NCI-H446 (cell line): ENCODE data around the gene ERMN.
"Not testable (repeated sequence)": the region's sequence is repeated elsewhere in the genome, so short reads cannot be mapped to it uniquely, and the experiment has no call there.

Experiments
- DNase-seq, 2 experiments: peaks; one replicate each; lab custom pipeline; 2025; lab: John Stamatoyannopoulos, UW

Gene ERMN

DNA sequence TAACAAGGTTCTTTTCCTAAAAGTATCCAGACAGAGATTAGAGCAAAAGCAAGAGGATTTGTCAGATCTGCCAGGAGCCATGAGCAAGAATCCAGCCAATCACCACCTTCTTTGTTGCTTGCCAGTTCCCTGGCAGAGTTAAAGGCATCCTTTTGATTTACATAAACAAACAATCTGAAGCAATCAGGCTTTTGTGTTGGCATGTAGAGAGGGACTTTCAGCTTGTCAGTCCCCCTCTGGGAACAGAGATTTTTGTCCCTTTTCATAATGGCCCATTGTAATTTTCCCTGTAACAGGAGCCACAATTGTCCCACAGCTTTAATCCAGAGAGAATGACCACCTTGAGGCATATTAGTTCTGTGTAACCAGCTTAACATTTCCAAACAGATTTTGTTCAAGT is at the start of gene ERMN:
TSS of gene ERMN (minus strand) at position 39 of the 400 bp plus-strand sequence. CDS start 182 bp downstream, outside the sequence.
- DNase-seq: no peak

DNA sequence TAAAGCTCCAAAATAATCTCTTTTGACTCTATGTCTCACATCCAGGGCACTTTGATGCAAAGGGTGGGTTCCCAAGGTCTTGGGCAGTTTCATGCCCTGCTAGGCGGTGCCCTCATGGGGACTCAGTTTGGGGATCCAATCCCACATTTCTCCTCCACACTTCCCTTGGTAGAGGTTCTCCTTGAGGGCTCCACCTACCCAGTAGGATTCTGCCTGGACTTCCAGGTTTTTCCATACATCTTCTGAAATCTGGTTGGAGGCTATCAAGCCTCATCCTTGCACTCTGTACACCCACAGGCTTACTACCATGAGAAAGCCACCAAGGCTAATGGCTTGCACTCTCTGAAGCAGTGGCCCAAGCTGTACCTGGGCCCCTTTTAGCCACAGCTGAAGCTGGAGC is 49.8 kb upstream of the ERMN start:
- no peak for DNase-seq

DNA sequence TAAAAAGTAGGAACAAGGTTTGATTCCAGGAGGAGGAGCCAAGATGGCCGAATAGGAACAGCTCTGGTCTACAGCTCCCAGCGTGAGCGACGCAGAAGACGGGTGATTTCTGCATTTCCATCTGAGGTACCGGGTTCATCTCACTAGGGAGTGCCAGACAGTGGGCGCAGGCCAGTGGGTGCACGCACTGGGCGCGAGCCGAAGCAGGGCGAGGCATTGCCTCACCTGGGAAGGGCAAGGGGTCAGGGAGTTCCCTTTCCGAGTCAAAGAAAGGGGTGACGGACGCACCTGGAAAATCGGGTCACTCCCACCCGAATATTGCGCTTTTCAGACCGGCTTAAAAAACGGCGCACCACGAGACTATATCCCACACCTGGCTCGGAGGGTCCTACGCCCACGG is 42.9 kb upstream of the ERMN start:
- DNase-seq: not testable (repeated sequence)

- no peak for DNase-seq
These were observed 42.1 kb upstream of the ERMN start for GRCh38 chr2:157367704-157368103.

- no peak for DNase-seq
These were observed 38.8 kb upstream of the ERMN start for GRCh38 chr2:157364257-157364974.

- no peak for DNase-seq
These were observed 38.0 kb upstream of the ERMN start for GRCh38 chr2:157363612-157364101.

DNA sequence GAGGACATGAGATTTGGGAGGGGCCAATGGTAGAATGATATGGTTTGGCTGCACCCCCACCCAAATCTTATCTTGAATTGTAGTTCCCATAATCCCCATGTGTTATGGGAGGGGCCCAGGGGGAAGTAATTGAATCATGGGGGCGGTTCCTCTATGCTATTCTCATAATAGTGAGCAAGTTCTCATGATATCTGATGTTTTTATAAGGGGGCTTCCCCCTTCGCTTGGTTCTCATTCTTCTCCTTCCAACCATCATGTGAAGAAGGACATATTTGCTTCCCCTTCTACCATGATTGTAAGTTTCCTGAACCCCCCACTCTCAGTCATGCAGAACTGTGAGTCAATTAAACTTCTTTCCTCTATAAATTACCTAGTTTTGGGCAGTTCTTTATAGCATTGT is 37.0 kb upstream of the ERMN start:
- DNase-seq: no peak

DNA sequence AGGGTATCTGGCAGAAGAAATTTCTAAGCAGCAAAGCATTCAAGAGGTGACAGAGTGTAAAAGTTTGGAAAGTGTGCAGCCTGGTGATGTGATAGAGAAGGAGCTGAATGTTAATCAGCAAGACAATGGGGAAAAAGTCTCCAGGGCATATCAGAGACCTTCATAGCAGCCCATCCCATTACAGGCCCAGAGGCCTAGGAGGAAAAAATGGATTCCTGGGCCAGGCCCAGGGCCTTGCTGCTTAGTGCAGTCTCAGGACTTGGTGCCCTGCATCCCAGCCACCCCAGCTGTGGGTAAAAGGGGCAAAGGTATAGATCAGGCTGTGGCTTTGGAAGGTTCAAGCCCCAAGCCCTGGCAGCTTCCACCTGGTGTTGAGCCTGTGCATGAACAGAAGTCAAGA is 35.9 kb upstream of the ERMN start:
- no peak for DNase-seq

DNA sequence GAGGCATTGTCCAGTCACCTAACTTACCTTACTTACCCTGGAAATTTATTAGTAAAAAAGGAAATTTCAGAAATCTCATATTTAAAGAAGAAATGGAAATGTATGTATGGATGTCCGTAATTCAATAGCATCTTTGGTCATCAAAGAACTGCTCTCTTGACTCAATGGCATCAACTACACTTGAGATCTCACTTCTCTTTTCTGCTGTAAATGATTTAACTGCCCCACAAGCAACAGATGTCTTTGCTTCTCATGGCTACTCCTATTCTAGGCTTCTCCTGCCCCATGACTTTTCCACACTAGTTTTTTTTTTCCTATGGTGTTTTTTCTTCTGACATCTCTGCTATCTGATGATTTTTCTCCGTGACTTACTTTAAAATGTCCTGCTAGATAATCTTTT is 34.0 kb upstream of the ERMN start:
- DNase-seq: no peak

- no peak for DNase-seq
These were observed 30.0 kb upstream of the ERMN start for GRCh38 chr2:157355618-157356017.

DNA sequence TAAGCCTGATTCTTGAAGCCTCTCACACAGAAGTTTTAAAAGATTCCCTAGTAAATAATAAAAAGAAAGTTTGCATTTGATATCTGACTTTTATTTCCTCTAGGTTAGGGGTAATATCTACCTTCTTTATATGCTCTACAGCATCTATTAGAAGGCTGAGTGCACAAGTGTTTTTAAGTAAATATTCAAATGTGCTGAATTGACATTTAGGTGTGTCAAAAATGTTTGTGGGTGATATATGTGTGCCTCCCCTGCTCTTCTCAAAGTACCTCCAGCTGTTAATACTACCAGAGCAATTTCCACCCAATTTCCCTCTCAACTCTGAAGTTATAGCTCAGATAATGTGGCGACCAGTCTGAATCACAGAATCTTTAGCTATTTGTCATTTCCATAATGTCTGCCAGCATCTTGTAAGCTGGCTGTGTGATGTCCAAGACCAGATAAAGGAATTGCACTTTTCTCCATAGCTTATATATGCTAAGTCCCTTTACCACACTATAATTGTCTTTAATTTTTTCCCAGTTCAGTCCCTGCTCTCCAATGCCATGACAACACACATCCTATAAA is 24.4 kb upstream of the ERMN start:
- DNase-seq: no peak

DNA sequence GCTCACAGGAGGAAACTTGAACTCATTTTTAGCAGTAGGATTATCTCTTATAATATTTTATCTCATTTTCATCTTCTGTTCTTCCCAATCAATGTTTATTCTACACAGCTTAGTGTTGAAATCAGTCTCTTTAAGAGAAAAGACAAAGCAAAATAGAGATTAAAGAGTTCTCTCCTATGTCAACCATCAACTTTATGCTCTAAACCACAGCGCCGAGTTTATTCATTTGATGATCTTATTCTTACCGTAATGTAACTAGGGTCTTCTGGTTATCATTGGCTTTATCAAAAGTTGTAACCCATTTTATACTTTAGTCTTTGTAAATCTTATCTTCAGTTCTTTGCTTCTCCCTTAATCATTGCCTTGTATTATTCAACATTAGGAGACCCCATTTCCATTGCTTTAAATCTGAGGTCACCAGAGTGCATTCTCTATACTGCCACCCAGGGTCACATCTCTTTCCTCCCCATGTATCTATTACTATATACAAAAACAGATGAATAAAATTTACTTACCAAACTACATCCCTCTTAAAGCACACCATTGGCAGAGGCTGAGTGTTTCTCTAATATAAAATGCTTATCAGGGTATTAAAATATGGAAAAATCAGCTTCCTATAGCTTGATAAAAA is 22.8 kb upstream of the ERMN start:
- DNase-seq: no peak

DNA sequence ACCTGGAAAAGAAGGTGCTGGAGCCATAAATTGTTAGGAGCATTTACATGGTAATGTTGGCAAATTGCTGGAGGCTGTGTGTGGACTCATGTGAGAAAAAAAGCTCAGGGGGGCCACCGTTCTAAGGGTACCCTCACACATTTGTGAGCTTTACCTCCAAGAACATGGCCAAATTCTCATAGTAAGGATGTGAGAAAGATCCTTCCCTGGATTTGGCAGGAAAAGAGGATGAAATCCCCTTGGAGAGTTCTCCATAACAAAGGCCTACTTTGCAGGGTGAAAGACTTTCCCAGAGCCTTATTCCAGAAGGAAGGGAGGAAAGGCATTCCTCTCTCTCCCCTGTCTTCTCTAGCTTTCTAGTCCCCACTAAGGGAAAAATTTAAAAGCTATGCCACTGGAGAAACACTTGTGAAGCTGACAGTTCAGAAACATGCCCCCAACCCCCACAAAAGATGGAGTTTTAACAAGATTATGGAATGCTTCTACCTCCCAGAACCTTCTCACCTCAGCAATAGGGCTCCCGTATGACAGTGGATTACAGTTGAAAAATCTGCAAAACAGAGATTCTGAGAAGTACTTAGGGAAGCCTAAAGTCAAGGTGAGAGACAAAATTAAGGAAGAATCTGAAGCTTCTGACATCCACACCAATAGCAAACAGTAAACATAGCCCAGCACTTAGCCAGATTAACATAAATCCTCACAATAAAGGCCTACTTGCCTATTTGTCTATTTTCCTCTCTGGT is 20.2 kb upstream of the ERMN start:
- no peak for DNase-seq

DNA sequence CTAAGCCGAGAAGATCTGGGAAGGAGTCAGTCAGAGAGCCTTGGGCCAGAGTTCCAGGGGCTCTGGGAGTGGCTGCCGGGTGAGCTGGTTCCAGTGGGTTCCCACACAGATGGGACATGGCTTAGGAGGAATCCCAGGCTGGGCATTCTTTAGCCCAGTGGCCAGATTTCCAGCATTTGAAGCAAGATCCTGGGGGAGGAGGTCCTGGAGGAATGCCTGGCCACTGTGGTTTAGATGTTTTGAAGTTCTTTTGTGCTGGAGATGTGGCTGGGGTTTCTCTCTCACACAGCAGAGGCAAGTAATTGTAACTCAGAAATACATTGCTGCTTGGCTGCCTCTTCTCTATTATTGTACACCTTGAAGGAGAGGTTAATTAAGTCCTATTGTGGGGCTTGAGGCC is 15.8 kb upstream of the ERMN start:
- DNase-seq: not testable (repeated sequence)

DNA sequence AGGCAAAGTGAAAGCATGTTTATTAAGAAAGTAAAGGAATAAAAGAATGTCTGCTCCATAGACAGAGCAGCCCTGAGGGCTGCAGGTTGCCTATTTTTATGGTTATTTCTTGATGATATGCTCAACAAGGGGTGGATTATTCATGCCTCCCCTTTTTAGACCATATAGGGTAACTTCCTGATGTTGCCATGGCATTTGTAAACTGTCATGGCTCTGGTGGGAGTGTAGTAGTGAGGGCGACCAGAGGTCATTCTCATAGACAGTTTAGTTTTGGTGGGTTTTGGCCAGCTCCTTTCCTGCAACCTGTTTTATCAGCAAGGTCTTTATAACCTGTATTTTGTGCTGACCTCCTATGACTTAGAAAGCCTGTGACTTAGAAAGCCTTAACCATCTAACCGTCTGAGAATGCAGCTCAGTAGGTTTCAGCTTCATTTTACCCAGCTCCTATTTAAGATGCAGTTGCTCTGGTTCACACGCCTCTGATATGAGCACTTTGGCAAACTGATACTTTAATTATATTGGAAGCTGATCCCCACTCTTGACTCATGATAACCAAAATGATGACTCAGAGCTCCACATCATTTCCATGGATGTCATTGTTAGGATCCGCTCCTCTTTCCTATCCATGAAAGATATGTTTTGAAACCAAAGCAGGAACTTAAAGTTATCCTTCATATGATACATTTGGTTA is 14.5 kb upstream of the ERMN start:
- DNase-seq: no peak

DNA sequence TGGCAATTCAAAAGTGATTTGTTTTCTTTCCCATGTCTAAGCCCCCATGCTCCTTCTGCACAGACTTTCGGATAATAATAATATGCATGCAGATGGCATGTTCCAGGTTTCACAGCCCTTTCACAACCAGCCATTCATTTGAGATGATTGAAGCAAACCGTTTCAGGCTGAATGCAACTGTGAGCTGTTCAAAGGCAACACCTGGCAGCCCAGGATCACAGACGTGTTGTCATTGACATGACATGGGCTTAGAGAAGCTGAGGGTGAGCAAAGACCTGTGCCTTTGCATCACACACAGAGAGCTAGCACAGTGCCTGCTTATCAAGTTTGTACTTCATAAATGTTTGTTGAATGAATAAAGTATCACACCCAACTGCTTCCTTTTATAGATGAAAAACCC is 12.4 kb upstream of the ERMN start:
- no peak for DNase-seq

- peak; percentile 8 to 66 for DNase-seq
These were observed 10.8 kb upstream of the ERMN start for GRCh38 chr2:157336137-157337010.

- no peak for DNase-seq
These were observed 9.2 kb upstream of the ERMN start for GRCh38 chr2:157334797-157335196.

DNA sequence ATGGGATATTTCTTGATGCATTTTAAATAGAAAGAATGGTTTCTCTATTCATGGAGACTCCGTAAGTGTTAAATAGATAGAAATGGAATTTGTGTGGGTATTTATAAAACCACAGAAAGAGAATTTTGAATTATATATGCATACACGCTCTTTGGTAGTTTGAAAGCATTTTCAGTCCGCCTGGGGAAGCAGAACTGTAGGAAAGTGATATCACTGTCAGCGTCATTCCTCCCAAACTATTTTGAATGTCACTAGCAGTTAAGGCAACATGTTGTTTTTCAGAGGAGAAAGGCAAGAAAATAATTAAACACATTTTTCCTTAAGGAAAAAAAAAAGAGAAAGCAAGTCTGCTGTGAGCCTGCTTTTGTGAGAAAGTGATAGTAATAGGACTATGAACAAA is 8.7 kb upstream of the ERMN start:
- no peak for DNase-seq

- no peak for DNase-seq
These were observed 7.9 kb upstream of the ERMN start for GRCh38 chr2:157333304-157334047.
